HS-5 (cell line): Measurements from ENCODE around the gene MCHR1.
"Not testable (repeated sequence)": the region's sequence is repeated elsewhere in the genome, so short reads cannot be mapped to it uniquely, and the experiment has no call there.

Source experiments
- DNase-seq: peaks from one replicate; pipeline ENCODE4 v3.0.0-alpha.2; 2012; ENCODE audit warnings: low read depth

Gene MCHR1

DNA sequence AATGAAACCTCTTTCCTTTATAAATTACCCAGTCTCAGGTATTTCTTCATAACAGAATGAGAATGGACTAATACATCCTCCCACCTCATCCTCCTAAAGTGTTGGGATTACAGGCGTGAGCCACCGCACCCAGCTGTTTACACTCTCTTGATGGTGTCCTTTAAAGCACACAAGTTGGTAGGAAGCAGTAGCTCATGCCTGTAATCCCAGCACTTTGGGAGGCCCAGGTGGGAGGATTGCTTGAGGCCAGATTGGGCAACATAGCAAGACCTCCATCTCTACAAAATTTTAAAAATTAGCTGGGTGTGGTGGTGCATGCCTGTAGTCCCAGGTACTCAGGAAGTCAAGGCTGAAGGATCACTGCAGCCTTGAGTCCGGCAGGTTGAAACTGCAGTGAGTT lies 23.3 kb upstream of the MCHR1 start:
- DNase-seq: not testable (repeated sequence)

DNA sequence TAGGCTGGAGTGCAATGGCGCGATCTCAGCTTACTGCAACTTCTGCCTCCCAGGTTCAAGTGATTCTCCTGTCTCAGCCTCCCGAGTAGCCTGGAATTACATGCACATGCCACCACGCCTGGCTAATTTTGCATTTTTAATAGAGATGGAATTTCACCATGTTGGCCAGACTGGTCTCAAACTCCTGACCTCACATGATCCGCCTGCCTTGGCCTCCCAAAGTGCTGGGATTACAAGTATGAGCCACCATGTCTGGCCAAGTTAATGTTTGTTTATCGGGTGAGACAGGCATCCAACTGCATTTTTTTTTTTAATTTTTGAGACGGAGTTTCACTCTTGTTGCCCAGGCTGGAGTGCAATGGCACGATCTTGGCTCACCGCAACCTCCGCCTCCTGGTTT lies 22.6 kb upstream of the MCHR1 start:
- DNase-seq: not testable (repeated sequence)

DNA sequence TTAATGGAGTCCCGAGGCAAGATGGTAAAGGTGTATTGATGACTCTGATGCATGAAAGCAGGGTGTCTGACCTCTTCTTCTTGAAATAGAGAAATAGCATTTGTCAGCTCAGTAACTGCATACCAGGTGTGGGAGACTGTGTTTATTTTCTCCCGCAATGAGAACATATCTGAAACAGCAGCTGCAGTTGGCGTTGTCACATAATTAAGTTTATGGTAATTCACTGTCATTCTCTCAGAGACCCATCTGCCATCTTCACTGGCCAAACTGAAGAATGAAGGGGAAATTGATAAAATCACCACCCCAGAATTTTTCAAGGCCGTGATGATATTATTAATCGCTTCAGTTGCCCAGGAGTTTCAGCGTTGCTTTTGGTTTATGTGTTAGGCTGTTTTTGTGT lies 20.1 kb upstream of the MCHR1 start:
- DNase-seq: no peak

DNA sequence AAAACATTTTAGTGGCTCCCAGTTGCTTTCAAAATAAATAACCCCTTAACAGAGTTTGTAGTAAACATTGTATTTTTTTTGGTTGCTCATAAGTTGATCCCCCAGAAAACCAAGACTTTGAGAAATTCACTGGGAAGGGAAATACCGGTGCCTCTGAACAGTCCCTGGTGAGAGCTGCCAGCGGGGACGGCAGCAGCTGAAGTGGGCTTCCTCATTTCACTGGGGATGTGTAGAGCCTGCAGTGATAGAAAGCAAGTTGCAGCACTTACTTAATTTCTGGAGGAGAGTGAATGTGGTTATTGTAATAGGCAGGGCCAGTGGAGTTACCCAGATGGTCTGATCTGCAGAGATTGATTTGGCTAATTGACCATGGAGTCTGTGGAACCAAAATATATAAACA lies 18.6 kb upstream of the MCHR1 start:
- DNase-seq: no peak

DNA sequence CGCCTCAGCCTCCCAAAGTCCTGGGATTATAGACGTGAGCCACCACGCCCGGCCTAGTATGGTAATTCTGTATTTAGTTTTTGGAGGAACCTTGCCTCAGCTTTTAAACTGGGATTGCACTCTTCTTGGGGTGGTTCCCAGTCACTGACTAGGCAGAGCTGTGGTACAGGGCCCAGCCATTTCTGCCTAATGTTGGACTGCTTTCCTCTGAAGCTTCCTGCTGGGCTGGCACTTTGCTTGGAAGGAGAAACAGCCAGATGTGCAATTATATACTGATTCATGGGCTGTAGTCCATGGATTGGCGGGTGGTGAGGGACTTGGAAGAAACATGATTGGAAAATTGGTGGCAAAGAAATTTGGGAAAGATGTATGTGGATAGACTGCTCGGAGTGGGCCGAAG lies 17.6 kb upstream of the MCHR1 start:
- no peak for DNase-seq

DNA sequence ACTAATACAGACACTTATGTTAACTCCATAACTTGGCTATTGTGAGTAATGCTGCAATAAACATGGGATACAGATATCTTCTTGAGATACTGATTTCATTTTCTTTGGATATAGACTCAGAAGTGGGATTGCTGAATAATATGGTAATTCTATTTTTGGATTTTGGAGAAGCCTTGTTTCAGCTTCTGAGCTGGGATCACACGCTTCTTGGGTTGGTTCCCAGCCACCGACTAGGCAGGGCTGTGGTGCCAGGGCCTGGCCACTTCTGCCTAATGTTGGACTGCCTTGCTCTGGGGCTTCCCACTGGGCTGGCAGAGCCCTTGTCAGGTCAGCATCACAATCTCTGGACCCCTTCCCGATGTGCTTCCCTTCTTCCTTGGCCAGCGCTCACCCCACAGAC lies 14.0 kb upstream of the MCHR1 start:
- no peak for DNase-seq

DNA sequence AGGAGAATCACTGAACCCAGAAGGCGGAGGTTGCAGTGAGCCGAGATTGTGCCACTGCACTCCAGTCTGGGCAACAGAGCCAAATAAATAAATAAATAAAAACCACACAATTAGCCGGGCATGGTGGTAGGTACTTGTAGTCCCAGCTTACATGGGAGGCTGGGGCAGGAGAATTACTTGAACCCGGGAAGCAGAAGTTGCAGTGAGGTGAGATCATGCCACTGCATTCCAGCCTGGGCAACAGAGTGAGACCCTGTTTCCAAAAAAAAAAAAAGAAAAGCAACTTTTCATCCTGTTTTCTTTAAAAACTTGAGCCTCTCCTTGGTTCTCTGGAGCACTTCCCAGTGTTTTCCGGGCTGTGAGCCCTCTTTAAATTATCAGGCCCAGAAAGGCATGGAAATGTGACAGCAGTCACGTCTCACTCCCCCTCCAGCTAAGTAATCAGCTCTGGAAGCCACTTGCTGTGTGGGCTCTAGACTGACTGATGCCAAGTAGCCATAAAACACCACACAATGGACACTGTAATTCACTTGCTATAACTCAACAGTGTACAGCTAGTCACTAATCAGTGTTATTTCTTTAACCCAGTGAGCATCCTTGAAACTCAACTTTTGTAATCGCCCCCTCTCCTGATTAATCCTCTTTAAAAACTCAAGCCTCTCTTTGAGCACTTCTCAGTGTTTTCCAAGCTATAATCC lies 13.0 kb upstream of the MCHR1 start:
- no peak for DNase-seq

DNA sequence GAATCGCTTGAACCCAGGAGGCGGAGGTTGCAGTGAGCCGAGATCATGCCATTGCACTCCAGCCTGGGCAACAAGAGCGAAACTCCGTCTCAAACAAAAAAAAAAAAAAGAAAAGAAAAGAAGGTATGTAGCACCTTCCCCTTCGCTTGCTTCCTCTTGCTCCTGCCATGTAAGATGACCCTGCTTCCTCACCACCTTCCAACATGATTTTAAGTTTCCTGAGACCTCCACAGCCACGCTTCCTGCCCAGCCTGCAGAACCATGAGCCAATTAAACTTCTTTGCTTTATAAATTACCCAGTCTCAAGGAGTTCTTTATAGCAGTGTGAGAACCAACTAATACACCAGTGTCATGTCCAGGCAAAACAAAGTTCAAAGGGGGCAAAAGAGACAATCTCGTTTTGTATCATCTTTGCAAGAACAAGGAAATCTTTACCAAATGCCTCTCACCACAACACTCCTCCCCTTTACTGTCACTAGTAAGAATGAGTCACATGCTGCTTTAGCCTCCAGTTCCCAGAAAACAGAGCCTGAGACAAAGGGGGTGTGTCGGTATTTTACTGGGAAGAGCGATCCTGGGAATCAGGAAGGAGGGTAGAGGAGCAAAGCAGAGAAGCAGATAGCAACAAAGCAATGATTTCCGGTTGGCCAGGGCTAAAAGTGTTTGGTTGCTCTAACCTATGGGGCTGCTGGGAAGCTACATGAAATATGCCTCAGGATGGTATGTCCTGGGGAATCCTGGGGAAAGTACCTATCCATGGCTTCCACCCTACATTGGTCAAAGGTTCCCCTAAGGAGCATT lies 10.5 kb upstream of the MCHR1 start:
- DNase-seq: no peak

- DNase-seq: no peak
Observed at GRCh38 chr22:40670058-40670457, 9.2 kb upstream of the MCHR1 start.

DNA sequence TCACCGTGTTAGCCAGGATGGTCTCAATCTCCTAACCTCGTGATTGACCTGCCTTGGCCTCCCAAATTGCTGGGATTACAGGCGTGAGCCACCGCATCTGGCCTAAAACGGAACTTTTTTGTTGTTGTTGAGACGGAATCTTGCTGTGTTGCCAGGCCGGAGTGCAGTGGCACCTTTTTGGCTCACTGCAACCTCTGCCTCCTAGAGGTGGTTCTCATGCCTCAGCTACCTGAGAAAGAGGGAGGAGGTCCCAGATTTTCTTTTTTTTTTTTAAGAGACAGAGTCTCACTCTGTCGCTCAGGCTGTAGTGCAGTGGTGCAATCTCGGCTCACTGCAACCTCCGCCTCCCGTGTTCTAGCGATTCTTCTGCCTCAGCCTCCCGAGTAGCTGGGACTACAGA lies 7.9 kb upstream of the MCHR1 start:
- no peak for DNase-seq

DNA sequence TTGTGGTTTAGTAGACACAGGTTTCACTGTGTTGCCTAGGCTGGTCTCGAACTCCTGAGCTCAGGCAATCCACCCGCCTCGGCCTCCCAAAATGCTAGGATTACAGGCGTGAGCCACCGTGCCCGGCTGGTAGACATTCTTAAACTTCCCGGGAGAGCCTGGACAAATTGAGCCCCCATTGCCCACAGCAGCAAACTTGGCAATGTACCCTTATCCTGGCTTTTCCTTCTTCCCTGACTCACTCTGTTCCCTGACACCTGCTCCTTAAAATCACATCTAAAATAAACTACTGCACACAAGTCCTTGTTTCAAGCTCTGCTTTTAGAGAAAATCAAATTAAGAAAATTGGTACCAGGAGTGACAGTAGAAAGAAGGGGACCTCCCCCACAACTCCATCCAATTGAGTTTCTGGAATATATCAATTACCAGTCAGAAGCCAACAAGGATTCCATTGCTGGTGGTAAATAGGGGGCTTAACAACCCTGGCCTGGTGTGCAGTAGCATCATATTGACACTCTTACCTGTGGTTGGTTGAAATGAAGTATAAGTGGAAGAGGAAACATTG lies 7.4 kb upstream of the MCHR1 start:
- DNase-seq: no peak

- no peak for DNase-seq
Observed at GRCh38 chr22:40673017-40673416, 6.3 kb upstream of the MCHR1 start.

DNA sequence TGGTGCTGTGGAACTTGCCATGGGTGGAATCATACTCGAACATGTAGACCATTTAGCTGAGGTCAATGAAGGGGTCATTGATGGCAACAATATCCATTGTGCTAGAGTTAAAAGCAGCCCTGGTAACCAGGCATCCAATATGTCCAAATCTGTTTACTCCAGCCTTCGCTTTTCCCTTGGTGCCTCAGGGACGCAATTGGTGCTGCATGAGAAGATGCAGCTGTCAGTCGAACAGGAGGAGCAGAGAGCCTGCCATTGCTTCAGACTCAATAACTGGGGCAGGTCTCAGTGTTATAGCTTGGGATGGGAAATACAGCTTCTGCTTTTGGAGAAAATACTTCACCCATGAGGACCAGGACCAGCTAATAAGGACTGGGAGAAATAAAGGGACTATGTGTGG lies 5.0 kb upstream of the MCHR1 start:
- DNase-seq: no peak

GRCh38 chr22:40676166-40676565 lies 3.1 kb upstream of the MCHR1 start:
- not testable (repeated sequence) for DNase-seq

GRCh38 chr22:40676644-40677043 lies 2.6 kb upstream of the MCHR1 start:
- DNase-seq: no peak

- DNase-seq: no peak
Observed at GRCh38 chr22:40678493-40679248, 613 bp upstream of the MCHR1 start.

- no peak for DNase-seq
Observed at GRCh38 chr22:40679964-40680818, 907 bp downstream of the MCHR1 start.

DNA sequence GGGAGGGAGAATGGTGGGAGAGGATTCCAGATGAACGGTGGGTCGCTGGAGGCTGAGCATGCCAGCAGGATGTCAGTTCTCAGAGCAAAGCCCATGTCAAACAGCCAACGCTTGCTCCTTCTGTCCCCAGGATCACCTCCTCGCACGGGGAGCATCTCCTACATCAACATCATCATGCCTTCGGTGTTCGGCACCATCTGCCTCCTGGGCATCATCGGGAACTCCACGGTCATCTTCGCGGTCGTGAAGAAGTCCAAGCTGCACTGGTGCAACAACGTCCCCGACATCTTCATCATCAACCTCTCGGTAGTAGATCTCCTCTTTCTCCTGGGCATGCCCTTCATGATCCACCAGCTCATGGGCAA lies 1.5 kb downstream of the MCHR1 start:
- DNase-seq: no peak

DNA sequence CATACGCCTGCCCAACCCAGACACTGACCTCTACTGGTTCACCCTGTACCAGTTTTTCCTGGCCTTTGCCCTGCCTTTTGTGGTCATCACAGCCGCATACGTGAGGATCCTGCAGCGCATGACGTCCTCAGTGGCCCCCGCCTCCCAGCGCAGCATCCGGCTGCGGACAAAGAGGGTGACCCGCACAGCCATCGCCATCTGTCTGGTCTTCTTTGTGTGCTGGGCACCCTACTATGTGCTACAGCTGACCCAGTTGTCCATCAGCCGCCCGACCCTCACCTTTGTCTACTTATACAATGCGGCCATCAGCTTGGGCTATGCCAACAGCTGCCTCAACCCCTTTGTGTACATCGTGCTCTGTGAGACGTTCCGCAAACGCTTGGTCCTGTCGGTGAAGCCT lies 2.2 kb downstream of the MCHR1 start:
- no peak for DNase-seq

DNA sequence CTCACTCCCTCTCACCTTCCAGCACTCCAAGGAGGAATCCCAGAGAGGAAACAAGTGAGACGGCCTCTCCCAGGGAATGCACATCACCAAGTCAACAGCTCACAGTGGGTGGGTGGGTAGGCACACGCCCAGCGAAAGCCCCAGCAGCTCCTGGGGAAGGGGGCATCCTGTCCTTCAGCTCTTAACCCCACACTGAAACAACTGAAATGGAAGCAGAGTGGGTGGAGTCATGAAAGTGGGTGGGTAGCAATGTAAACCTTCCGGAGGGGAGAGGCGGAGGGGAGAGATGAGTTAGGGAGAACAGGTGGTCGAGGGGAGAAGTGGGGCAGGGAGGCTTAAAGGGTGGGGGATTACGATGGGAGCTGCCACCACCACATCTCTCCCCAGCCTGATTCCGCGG lies 5.4 kb downstream of the MCHR1 start:
- no peak for DNase-seq

- no peak for DNase-seq
Observed at GRCh38 chr22:40685406-40685805, 6.1 kb downstream of the MCHR1 start.

- no peak for DNase-seq
Observed at GRCh38 chr22:40687706-40688105, 8.4 kb downstream of the MCHR1 start.
